NCI-H510A (cell line): ENCODE data around the gene PPP2R2C.

Experiments used
- DNase-seq: peaks from one replicate; lab custom pipeline; 2025; lab: John Stamatoyannopoulos, UW

The PPP2R2C gene

DNA sequence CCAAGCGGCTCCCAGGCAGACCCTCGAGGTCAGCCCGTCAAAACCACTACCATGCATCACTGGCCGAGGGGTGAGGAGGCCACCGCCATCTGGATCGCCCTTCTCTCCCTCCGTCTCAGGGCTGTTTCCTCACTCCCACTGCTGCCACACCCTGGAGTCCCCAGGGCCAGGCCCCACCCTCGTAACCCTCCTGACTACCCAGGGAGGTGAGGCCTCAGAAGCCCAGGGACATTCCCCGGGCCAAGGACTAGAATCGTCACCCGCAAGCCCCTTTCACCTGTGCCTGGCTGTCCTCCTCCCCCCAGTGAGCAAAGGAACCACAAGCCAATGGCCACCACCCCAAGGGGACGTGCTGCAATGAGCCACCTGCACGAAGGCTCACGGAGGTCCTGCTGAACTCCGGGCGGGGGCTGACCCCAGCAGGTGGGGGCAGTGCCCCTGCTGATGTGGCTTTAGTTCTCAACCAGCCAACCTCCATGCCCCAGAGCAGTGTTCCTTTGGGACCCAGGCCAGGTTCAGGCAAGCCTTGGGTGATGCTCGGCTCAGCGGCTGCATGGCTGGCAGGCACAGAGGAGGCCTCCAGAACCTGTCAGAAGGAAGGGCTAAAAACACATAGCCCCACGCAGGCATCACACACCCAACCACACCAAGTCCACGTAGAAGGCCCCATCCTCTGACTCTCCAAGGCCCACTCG is 23.8 kb downstream of the PPP2R2C start:
- DNase-seq, result no peak

DNA sequence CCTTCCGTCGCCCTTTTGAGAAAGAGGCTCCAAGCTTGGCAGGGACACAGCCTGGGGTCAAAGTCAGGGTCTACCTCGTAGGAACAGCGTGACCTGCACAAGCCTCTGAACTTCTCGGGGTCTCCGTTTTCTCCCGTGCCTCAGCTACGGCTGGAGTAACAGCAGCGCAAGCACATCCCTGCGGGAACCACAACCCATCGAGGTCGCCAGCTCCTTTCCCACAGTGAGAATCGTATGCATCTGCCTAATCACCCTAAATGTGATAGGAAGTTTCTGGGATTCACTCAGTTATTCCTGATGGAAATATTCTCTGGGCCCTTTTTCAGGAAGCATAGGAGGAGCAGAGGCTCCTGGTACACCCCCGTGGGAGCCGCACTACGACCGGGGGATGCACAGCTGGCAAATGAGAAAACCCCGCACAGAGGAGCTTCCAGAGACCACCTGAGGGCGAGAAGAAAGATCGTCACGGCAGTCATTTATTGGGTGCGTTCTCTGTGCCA is 24.7 kb downstream of the PPP2R2C start:
- no peak for DNase-seq

DNA sequence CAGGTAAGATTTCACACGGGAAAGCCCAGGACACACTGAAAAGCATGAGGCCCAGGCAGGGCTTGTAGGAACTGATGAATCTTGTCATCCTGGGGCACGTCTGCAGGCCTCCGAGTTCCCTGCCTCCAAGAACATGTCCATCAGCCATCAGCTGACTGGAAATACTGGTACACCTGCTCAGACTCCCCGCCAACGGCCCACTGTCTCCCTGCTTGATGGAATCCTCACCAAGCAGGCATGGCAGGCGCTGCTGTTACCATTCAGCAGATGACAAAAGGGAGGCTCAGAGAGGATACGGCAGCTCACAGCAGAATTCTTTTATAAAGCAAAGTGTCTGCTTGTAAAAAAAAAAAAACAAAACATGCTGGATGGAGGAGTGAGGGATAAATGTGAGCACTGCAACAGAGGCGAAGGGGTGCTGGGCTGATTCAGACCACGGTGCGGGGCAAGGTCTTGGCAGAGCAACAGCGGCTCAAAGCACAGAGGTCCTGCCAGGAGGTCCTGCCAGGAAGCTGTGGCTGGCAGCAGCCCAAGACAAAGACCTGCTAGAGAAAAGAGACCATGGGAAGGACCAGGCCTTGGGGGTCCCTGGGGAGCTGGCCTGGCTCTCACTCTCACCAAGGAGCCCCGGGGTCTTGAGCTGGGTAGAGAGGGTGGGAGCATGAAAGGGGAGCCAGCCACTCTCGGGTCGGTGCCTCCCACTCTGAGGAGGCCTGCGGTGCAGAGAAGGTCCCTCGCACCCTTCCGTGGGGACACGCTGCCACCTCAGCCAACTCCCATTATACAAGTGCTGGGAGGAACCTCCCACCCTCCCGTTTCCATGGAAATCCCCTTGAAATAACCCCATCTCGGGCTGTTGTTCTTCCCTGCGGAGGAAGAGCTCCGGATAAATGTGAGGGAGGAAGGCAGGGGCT is 25.6 kb downstream of the PPP2R2C start:
- no peak for DNase-seq

DNA sequence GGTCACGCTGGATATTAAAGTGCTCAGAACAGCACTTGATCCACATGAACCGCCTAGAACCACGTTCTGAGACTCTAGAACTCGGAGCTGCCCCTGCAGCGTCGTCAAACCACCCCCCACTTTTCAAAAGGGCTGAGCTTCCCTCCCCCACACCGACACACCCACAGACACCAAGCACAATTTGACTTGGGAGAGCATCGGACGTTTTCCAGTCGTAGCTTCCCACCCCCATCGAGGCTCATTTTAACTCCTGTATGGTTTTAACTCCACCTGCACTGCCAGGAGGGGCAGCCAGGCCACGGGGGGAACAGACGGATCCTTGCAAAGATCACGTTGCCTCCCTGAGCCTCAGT is 26.3 kb downstream of the PPP2R2C start:
- DNase-seq, result no peak

DNA sequence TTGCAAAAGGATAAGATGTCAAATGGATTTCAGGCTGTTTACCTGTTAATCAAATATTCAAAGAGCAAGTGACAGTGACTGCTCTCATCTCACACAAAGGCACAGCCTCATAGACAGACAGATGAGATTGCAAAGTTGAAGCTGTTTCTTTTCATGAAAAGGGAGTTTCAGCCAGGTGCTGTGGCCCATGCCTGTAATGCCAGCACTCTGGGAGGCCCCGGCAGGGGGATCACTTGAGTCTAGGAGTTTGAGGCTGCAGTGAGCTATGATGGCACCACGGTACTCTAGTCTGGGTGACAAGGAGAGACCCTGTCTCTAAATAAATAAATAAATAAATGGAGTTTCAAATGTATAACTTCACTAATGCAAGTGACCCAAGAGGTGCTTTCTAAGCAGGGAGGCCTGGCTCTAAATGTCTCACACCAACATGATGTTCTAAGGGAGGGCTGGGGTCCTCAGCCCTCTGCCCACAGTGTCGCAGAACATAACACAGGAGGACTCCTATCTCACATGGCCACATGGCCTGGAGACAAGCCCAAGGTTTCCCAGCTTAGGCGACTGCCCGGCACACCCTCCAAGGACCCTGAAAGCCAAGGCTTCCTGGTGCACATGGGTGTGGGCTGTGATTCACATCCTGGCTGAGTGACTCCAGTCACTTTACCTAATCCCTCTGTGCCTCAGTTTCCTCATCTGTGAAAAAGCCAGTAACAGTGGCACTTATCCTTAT is 26.8 kb downstream of the PPP2R2C start:
- DNase-seq, result no peak

DNA sequence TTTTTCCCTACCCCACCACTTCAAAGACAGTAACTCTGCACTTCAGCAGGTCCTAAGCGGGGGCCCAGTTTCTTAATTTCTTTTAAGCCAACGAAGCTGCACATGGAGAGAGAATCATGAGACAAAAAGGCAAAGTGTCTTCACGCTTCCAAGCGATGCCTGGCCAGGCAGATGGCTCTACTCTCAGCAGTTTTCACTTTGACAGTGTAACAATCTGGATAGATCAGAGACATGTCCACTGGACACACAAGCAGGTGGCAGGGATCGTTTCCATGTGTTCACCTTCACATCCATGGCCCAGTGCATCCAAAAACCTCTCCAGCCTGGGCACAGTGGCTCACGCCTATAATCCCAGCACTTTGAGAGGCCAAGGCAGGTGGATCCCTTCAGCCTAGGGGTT is 27.8 kb downstream of the PPP2R2C start:
- DNase-seq, result no peak

DNA sequence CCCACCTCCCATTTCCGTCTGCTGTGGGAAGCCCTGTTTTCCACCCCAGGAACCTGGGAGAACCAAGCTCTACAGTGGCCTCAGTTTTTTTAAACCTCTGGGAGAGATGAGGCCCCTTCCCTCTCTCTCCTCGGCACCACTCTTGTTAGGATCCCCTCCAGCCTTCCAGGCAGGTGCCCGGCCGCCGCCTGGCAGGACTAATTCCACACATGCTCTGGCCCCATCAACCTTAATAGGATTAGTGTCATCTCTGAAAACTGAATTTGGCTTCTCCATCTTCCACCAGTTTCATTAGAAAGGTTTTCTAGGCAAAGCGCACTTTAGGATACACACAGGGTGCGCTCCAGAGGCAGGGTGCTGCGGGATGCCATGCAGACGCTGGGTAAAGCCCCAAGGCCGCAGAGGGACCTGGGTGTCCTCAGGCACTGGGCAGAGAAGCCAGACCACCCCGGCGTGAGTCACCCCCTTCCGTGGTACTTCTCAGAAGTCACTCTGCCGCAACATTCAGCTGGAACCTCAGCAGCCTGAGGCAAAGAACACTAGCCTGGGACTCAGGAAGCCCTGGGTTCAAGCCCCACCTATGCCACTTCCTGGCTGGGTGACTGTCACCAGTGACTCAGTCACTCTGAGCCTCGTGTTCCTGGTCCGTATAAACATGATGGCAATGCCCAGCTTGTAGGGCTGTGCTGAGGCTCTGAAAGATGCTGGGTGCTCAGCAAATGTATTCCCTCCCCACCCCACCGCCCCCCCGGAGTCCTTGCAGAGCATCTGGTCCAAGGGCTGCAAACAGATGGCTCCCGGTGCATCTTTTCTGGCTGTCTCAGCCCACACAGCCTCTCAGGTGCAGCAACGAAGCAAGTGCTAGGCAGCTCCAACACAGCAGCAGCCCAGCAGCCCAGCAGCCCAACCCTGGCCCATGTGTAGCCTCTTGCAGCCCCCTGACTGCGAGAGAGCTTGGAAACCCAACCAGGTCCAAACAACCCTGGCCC is 29.1 kb downstream of the PPP2R2C start:
- no peak for DNase-seq

DNA sequence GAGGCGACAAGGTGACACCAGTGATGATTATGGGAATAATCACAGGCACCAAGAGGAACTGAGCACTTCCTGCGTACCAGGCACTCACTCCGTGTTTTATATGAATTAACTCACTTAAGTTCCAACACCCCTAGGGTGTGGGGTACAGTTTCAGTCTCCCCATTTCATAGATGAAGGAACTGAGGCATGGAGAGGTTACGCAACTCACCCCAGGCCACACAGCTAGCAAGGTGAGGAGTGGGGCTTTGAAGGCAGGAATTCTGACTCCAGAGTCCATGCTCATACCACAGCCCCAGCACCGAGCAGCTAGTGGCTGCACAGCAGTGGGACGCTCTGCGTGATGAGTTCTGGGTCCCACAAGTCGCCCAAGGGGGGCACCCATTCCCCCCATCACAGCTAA is 29.9 kb downstream of the PPP2R2C start:
- no peak for DNase-seq

DNA sequence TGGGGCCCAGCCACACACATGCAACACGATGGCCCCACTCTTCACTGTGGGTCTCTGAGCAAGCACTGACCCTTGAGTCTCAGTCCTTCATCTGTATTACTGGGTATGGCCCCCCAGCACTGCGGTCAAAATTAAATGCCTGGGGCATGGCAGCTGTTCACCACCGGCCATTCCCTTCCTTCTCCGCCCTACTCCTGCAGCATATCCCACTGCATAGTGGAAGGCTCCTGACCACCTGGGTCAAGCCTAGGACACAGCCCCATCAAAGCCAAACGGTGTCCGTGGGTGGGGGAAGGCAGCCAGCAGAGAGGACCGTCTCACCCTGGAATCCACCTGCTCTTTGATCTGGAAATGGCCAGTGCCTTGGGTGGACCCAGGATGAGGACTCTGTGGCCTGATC is 30.7 kb downstream of the PPP2R2C start:
- DNase-seq, result no peak

DNA sequence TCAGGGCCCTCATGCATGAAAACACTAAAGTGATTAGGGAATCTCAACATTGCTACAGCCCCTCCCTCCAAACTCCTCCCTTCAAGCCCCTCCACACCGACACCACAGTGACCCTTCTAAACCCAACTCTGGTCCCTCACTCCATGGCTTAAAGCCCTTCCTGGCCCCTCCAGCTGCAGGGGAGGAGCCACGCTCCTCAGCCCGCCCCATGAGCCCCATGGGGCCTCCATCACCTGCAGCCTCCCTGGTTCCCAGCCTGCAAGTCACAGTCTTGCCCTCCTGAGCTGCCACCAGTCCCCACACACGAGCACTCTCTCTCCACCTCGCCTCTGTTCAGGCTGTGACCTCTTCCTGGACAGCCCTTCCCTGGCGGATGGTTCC is 31.2 kb downstream of the PPP2R2C start:
- no peak for DNase-seq

DNA sequence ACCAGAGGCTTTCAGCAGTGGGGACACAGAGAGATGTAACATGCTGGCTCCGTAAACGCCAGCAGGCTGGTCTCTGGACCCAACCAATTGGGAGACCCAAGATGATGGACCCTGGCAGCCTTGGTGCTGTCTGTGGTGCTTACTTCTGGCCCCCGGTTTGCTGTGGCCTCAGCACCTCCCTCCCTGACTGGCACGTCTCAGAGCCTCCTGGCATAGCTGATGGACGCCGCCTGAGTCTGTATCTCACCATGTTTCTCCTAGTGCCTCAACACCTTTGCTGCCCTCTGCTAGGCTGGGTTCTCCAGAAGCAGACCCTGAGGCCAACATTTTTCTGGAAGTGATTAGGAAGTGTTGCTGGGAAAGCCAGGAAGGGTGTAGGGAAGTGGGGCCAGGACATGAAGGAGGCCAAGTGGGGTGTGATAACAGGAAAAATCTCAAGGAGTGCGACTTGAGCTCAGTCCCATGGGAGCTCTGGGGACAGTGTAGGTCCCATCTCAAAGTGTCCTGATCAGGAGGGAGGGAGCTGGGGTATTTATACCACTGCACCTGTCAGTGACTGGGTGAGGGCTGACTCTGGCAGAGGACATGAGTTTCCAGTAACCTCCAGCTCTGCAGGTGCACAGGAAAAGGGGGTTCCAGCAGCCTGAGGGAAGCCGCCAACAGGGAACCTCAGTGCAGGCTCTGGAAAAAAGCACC is 31.8 kb downstream of the PPP2R2C start:
- no peak for DNase-seq

DNA sequence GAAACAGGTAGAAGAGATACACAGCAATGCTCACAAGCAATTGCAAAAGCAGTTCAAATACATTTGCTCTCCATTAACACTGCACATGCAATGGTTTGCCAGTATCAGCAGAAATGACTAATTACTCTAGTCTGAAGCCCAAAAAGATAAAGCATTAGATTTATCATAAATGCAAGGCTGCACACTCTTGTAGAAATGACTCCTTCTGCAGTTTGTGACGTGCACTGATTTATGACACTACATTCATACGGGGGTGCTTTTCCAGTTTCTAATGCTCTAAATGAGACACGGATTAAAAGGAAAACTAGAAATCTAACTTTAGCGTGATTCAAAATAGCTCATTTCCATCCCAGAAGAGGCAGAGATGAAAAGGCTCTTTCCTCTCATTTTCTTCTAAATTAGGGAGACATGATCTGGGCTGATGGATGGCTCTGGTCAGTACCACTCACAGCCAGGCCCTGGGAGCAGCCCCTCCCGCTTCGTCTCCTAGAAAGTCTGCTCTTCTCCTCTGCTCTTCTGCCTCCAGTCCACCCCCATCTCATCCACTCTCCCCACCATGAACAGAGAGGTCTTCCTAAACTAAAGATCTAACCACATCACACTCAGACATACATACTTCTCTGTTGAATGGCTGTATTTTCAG is 33.2 kb downstream of the PPP2R2C start:
- DNase-seq, result no peak

DNA sequence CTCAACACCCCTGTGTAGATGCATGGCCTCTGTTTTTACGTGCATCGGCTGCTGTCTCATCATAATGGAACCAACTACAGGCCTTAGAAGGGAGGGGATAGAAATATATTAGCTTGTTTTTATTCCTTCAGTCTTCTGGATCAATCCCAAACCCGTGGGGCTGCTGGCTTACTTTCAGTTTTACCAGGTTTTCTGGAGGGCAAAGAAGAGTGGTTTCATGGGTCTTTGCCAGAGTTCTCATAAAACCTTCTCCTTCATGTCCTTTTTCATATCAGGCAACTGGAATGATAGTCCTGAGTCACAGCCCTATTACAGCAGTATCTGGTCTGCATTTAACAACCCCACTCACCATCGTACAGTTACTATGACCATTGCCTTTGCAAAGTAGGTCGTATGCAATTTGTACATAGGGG is 34.6 kb downstream of the PPP2R2C start:
- no peak for DNase-seq

DNA sequence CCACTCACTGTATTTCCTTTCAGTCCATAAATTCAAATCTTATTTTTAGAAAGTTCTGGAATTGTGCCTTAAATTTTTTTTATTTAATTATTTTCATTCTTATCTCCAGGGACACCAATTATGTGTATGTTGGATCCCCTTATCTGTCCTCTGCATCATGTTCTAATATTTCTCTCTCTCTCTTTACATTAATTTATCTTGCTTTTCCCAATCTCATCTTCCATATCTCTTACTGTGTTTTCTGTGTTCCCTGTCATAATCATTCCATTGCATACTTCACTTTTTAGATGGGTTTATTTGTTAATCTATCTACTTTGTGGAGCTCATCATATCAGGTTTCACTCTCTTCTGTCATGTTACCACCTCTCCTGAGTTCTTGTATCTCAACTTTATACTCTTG is 37.4 kb downstream of the PPP2R2C start:
- no peak for DNase-seq

DNA sequence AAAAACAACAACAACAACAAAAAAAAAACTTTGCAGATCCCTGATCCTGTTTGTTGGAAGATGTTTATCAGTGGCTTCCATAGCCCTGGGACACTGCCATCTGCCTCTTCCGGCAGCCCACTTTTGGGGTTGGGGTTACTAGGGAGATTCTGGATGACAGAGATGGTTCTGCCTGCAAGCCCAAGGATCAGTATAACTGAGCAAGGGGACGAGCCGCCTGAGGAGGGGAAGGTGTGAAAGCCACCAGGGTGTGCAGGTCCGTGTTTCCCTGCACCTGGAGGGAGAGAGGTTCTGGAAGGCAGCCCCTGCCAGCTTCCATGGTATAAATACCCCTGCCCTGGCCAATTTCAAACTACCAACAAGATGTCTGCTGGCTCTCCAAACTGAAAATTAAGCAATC is 41.5 kb downstream of the PPP2R2C start:
- DNase-seq, result no peak

DNA sequence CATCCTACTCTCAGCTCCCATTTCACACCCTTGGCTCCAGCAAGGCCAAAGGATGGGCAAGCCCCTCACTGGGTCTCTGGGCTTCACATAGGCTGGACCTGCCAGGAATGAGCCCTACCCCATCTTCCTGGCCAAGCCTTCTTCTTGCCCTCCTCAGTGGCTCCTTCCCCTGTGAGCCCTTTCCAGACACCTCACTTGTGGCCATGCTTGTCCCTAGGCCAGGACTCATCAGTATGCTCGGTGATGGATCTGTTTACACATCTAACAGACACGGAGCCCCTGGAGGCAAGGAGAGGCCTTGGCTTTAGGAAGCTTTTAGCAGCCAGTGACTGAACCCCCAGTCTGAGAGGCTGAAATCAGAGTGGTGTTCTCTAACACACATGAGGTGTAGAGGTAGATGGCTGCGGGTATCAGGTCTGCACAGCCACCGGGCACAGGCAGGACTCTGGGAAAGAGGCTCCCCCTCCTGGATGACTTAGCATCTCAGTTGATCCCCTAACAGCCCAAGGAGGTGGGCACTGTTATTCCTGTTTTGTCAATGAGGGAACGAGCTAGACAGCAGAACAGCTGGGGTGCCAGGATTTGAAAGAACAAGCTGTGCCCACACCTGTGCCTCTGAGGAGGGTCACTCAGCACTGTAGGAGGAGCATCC is 44.8 kb downstream of the PPP2R2C start:
- no peak for DNase-seq

DNA sequence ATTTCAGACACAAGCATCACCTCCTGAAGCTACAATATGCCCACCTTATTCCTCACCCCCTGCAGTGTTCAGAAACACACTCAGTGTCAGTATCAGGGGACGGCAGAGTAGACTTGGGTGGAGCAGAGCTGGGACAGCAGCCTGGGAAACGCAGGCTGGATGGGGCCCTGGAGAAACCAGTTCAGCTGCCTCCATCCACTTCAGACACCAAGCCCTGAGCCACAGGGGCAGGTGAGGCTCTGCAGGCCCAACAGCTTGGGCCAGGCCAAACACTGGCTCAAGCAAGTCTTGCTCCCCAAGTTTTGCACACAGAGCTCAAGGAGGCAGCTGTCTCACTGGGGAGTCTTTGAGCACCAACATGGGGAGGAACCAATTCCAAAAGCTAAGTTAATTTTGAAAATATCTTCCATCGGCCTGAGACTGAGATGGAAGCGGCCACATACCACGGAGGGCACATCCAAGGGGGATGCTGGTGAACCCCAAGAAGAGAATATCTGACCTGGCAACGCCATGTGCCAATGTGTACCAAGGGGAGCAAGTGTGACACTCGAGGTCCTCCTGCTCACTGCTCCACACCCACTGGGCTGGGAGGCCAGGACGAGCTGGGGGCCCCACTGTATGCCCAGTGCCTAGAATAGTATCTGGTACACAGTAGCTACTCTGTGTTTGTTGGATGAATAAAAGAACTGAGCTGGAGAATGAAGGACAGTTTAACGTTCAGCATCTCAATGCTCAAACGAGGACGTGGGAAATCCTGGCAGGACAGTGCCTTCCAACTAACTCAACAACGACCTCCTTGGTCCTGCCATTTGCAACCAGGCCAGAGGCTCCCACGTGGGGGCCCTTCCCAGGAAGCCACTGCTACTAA is 45.6 kb downstream of the PPP2R2C start:
- no peak for DNase-seq

DNA sequence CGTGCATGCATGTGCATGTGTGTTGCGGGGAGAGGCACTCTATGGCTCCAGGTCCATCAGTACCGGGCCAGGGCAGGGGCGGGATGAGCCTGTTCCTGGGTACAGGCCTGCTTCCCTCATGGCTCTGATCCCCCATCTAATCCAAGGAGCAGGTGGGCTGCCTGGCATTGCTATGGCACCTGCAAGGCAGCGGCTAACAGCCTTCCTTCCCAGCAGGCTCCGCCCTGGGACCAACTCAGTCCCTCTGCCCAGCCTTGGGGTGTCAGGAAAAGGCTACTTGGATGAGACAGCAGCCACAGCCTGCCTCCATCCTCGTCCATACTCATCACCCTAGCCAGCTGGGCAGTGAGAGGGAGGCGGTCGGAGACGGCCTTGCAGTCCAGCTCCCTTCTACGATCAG is 46.5 kb downstream of the PPP2R2C start:
- DNase-seq, result no peak

DNA sequence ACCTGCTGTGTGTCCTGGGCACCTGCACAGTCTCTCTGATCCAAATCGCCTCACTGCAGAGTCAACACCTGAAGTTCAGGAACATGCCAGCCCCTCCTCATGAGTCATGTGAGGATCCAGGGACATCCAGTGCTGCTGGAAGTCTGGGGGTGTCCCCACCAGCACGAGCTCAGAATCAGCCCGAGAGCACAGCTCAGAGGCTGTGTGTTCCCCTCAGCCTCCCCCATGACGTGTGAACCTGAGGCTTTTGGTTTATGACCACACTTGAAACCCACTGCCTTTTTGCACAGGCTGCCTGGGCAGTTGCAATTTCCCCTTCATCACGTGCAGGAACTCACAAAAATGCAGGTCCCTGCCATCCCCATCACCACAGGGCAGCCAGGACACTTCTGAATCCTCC is 47.1 kb downstream of the PPP2R2C start:
- DNase-seq, result no peak
